Measurements from ENCODE around the gene LPO. TPM values are rescaled to one million over a fixed set of nuclear protein-coding genes. Genes with fewer than 3 reads are reported as not detected.

LPO gene
- total RNA-seq, 1 donor from 2014 or later = not detected

- H3K9me3 Mint-ChIP-seq = no peaks in the 10 kb centered on the region
- no peak overlapping the region for H3K27ac Mint-ChIP-seq (ENCODE audit: unreplicated experiment)
- no peak for DNase-seq (ENCODE audit: low read depth, low spot score)
- H3K27me3 Mint-ChIP-seq (ENCODE audit: low read depth) = peaks cover 3% of the 10 kb centered on the region
- no peaks in the 10 kb centered on the region for H3K36me3 Mint-ChIP-seq (ENCODE audit: low read depth)
- no peaks in the 10 kb centered on the region for H3K4me1 Mint-ChIP-seq
- no peak overlapping the region for H3K4me3 Mint-ChIP-seq
- no peak for TF ChIP-seq CTCF (conservative IDR thresholded peaks at IDR 0.05)
Measured at GRCh38 chr17:58273453-58274104, 35.2 kb downstream of the LPO start.

GRCh38 chr17:58275417-58275816 is 37.0 kb downstream of the LPO start:
- peaks cover 3% of the 10 kb centered on the region for H3K27me3 Mint-ChIP-seq (ENCODE audit: low read depth)
- no peak for DNase-seq (ENCODE audit: low read depth, low spot score)
- TF ChIP-seq CTCF (conservative IDR thresholded peaks at IDR 0.05) = no peak
- H3K36me3 Mint-ChIP-seq (ENCODE audit: low read depth) = no peaks in the 10 kb centered on the region
- H3K27ac Mint-ChIP-seq (ENCODE audit: unreplicated experiment) = no peak overlapping the region
- H3K4me3 Mint-ChIP-seq = no peak overlapping the region
- no peaks in the 10 kb centered on the region for H3K9me3 Mint-ChIP-seq
- H3K4me1 Mint-ChIP-seq = no peaks in the 10 kb centered on the region

GRCh38 chr17:58276423-58276822 is 38.0 kb downstream of the LPO start:
- H3K4me3 Mint-ChIP-seq = no peak overlapping the region
- no peak for TF ChIP-seq CTCF (conservative IDR thresholded peaks at IDR 0.05)
- H3K4me1 Mint-ChIP-seq = no peaks in the 10 kb centered on the region
- H3K9me3 Mint-ChIP-seq = no peaks in the 10 kb centered on the region
- H3K27ac Mint-ChIP-seq (ENCODE audit: unreplicated experiment) = no peak overlapping the region
- DNase-seq (ENCODE audit: low read depth, low spot score) = no peak
- H3K36me3 Mint-ChIP-seq (ENCODE audit: low read depth) = no peaks in the 10 kb centered on the region
- H3K27me3 Mint-ChIP-seq (ENCODE audit: low read depth) = peaks cover 3% of the 10 kb centered on the region

- Mint-ChIP-seq H3K27me3 (ENCODE audit: low read depth) (peaks cover 3% of the 10 kb centered on the region), H3K4me1 (no peaks in the 10 kb centered on the region), H3K36me3 (ENCODE audit: low read depth) (no peaks in the 10 kb centered on the region), H3K27ac (ENCODE audit: unreplicated experiment) (no peak overlapping the region), H3K4me3 (no peak overlapping the region), H3K9me3 (no peaks in the 10 kb centered on the region)
- peak; percentile 61 for TF ChIP-seq CTCF (conservative IDR thresholded peaks at IDR 0.05)
- no peak for DNase-seq (ENCODE audit: low read depth, low spot score)
Measured at GRCh38 chr17:58277107-58277801, 38.9 kb downstream of the LPO start.

GRCh38 chr17:58277802-58278595 is 39.6 kb downstream of the LPO start:
- Mint-ChIP-seq H3K4me3 (no peak overlapping the region), H3K36me3 (ENCODE audit: low read depth) (no peaks in the 10 kb centered on the region), H3K27me3 (ENCODE audit: low read depth) (peaks cover 3% of the 10 kb centered on the region), H3K27ac (ENCODE audit: unreplicated experiment) (no peak overlapping the region), H3K9me3 (no peaks in the 10 kb centered on the region), H3K4me1 (no peaks in the 10 kb centered on the region)
- TF ChIP-seq CTCF (conservative IDR thresholded peaks at IDR 0.05) = no peak
- no peak for DNase-seq (ENCODE audit: low read depth, low spot score)

Measured in neural crest cell (in vitro differentiated cells).